AG04450 (cell line): ENCODE measurements around the gene HECW1. TPM values are rescaled to one million over a fixed set of nuclear protein-coding genes. Genes with fewer than 3 reads are reported as not detected.

Source experiments
- CTCF ChIA-PET: fragments of 300-600, 350-600 bp; formaldehyde crosslinking; extraction: SDS; loops from one replicate; lab custom pipeline; 2022; ENCODE audit warnings: antibody characterized with exemption, inconsistent platforms; lab: Charles Lee
- POLR2A ChIA-PET: fragments of 350-600 bp; formaldehyde crosslinking; extraction: SDS; loops from one replicate; lab custom pipeline; 2021; ENCODE audit warnings: antibody characterized with exemption, inconsistent platforms; lab: Yijun Ruan, JAX
- DNase-seq: peaks from one replicate; pipeline ENCODE4 v3.0.0-alpha.2; 2011; ENCODE audit warnings: low read depth, low spot score
- H3K27ac ChIP-seq: one replicate; pipeline ENCODE4 v1.5.1; 2012; ENCODE audit warnings: low read depth, low read length, control low read depth
- H3K27me3 ChIP-seq: one replicate; pipeline ENCODE4 v1.6.0; 2012; ENCODE audit warnings: low read length; ENCODE audit not compliant: control insufficient read depth, insufficient read depth
- H3K4me3 ChIP-seq: 2 replicates; pipeline ENCODE4 v1.5.1; 2011; ENCODE audit warnings: mild to moderate bottlenecking, low read depth, low read length, control low read depth
- H3K9me3 ChIP-seq: 2 replicates; pipeline ENCODE4 v1.5.1; 2012; ENCODE audit warnings: low read length; ENCODE audit not compliant: control insufficient read depth, insufficient read depth
- polyA plus RNA-seq: library from polyadenylated mRNA; depleted of rRNA; stranded (reverse); fragments of >200 nt; gene quantifications from 2 replicates; pipeline ENCODE4 v1.2.3, GENCODE V29; 2011
- TF ChIP-seq, protein P1 (sequence below): IDR thresholded peaks from 2 replicates; pipeline ENCODE4 v1.5.1; 2011; ENCODE audit warnings: low read depth, low read length, control low read depth, inconsistent platforms

The HECW1 gene
- polyA plus RNA-seq, 1 experiment: 2.6 TPM

DNA sequence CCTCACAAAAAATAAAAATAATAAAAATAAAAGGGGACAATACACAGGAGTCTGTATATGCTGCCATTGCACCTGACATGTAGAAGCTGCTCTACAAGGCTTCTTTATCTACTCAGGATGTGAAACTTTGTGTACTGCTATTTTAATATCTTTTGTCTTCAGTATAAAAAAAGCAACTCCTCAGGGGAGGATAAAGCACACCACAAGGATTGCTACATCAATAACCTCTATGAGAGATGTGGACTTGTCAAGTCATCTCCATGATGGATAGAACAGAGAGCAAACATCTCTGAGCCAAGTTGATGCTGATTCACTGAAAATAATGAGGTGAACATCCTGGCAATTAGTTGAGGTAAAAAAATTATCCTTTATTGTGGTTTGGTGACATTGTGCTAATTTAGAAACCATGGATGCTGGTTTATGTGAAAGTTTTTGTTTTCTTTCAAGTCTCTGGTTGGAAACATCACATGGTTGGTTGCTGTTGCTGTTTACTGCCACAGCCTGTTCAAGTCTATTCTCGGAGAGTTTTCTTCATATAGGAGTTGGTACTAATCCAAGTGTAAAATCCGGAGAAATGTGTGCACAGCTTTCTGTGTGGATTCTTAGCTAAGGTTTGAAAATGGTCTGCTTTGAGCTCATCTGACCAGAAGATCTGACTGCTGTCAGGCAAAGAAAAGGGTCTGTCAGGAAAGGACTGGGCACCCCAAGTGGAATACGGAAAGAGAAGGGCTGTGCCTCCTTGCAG is 1.5 kb upstream of the HECW1 start:
- Histone ChIP-seq H3K4me3 (no peak overlapping the region), H3K27ac (no peak overlapping the region), H3K27me3 (peaks cover 48% of the 10 kb centered on the region), H3K9me3 (no peaks in the 10 kb centered on the region)
- POLR2A ChIA-PET: no interaction called here
- TF ChIP-seq, protein P1, sequence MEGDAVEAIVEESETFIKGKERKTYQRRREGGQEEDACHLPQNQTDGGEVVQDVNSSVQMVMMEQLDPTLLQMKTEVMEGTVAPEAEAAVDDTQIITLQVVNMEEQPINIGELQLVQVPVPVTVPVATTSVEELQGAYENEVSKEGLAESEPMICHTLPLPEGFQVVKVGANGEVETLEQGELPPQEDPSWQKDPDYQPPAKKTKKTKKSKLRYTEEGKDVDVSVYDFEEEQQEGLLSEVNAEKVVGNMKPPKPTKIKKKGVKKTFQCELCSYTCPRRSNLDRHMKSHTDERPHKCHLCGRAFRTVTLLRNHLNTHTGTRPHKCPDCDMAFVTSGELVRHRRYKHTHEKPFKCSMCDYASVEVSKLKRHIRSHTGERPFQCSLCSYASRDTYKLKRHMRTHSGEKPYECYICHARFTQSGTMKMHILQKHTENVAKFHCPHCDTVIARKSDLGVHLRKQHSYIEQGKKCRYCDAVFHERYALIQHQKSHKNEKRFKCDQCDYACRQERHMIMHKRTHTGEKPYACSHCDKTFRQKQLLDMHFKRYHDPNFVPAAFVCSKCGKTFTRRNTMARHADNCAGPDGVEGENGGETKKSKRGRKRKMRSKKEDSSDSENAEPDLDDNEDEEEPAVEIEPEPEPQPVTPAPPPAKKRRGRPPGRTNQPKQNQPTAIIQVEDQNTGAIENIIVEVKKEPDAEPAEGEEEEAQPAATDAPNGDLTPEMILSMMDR: no peak
- no peak for DNase-seq
- CTCF ChIA-PET: interaction anchor here (0.5 to 1.1 kb wide), 2 partner anchors 150 to 153 kb away, joined by 3 to 4 read pairs; no protein-coding TSS in a partner anchor

DNA sequence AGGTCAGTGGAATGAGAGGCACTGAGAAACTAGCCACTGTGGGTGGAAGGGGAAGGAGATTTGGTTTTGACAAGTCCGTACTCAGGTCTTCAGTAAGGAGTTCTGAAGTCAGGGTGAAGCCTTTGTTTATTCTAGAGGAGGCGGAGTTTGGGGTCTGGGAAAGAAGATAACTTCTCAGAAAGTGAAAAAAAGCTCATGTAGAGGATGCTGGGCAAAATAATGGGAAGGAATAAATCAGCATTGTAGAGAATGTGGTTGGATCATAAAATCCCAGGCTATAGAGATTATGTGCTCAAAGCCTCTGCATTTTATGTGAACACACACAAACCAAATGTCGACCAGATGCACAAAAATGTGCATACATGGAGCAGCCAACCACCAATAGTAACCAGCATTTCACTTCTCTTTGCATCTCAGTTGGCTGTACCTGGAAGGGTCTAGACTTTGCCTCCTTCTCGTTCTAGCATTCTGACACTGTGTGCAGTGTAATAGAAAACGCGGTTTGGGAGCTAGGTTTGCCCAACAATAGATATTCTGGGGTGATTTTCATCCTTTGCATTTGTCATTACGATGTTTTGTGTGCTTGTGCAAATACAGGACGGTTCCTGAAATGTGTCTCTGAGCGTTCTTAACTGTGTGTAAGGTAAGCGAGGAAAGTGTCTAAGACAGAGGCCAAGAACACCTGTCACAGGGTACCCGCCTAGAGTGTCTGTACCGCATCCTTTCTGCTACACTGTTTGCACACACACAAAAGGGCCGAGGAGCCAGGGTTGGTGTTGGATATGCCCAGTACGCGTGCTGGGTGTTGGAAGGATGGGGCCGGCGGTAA is 603 bp upstream of the HECW1 start:
- H3K27me3 ChIP-seq: peaks cover 54% of the 10 kb centered on the region
- POLR2A ChIA-PET: no interaction called here
- CTCF ChIA-PET: interaction anchor here (1.1 kb wide), 1 partner anchor 149 kb away, joined by 3 read pairs; no protein-coding TSS in a partner anchor
- no peaks in the 10 kb centered on the region for H3K9me3 ChIP-seq
- TF ChIP-seq, protein P1: no peak
- no peak overlapping the region for H3K27ac ChIP-seq
- no peak overlapping the region for H3K4me3 ChIP-seq
- DNase-seq: no peak

DNA sequence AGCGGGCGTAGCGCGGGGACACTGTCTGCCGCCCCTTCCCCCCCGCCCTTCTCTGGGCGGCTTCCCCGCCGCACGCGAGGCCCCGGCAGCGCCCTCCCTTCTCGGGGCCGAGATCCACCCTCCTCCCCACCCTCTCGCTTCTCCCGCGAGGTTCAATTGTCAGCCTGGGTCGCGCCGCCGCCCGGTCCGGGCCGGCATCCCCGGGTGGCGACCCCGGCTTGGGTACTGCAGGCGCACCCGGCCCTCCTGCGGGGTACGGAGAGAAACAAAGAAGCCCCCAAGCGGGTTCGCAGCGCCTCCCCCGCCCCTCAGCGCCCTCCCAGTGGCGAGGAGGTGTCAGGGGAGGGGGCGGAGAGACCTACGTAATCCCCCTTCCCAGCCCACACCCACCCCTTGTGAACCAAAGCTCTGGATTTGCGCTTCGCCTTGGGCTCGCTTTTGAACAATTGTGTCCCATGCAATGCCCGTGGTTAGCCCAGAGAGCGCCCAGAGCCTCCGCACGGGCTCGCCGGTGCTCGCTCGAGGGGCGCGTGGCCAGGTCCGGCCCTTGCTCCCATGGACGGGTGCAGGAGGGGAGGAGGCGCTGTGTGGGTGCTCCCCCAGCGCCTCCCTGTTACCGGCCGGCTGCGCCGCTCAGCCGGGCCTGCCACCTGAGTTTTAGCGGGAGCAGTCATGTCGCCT is 634 bp downstream of the HECW1 start:
- CTCF ChIA-PET: no interaction called here
- no peaks in the 10 kb centered on the region for H3K9me3 ChIP-seq
- H3K27me3 ChIP-seq: peaks cover 54% of the 10 kb centered on the region
- no peak overlapping the region for H3K27ac ChIP-seq
- peak overlapping the region; percentile 54 for H3K4me3 ChIP-seq
- POLR2A ChIA-PET: no interaction called here
- TF ChIP-seq, protein P1: no peak
- DNase-seq: no peak

DNA sequence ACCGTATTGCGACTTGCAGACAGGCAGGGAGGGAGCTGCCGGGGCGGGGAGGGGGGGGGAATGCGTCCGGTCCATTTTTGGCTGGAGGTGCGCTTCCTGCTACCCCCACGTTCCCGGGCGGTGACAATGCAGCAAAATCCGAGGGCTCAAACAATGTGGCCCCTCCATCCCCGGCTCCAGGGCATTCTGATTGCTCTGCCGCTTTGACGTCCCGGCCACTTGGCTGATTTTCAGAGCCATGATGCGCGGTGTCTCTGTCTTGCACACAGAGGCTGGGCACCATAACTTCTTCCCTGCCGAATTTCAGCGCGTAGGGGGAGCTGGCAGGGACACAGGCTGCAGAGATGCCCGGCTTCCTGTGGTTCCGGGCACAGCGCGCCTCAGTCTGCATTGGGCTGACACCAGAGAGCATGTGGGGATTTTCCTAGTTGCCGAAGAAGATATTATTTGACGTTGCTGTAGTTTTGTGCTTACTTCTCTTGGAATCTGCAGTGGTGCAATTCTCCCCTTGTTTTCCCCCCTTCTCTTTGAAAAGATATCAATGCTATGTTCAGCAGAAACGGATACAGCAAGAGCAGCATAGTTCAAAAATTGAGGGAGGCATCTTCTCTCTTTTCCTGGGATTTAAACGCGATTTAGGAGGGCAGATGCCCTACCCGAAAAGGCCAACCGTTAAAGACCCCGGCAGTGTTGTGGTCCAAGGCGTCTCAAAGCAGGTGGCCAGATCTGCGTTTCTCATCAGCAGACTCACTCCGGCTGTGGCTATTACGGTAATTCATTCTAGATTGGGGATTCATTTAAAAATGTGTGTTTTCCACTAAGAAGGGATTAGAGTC is 1.4 kb downstream of the HECW1 start:
- no peak for DNase-seq
- peak overlapping the region; percentile 54 for H3K4me3 ChIP-seq
- ChIA-PET POLR2A (no interaction called here), CTCF (interaction anchor here (1.0 kb wide), 1 partner anchor 341 kb away, joined by 3 read pairs; no protein-coding TSS in a partner anchor)
- H3K9me3 ChIP-seq: no peaks in the 10 kb centered on the region
- no peak overlapping the region for H3K27ac ChIP-seq
- H3K27me3 ChIP-seq: peaks cover 54% of the 10 kb centered on the region
- TF ChIP-seq, protein P1: no peak
